Erythroblast (primary cell): Measurements from ENCODE around the gene STARD3.
A peak's percentile ranks its signal among the peaks of the same experiment; 100 is the strongest.

Source experiments
- DNase-seq, 2 experiments: peaks; one replicate each; lab custom pipeline; 2025; lab: John Stamatoyannopoulos, UW
- GATA1 ChIP-seq: IDR thresholded peaks from 2 replicates; pipeline ENCODE4 v1.6.1; 2011; ENCODE audit warnings: low read depth, mild to moderate bottlenecking, control low read depth, low read length, moderate library complexity
- POLR2A ChIP-seq: IDR thresholded peaks from 2 replicates; pipeline ENCODE4 v1.6.1; 2011; ENCODE audit warnings: mild to moderate bottlenecking, low read length

Gene STARD3

DNA sequence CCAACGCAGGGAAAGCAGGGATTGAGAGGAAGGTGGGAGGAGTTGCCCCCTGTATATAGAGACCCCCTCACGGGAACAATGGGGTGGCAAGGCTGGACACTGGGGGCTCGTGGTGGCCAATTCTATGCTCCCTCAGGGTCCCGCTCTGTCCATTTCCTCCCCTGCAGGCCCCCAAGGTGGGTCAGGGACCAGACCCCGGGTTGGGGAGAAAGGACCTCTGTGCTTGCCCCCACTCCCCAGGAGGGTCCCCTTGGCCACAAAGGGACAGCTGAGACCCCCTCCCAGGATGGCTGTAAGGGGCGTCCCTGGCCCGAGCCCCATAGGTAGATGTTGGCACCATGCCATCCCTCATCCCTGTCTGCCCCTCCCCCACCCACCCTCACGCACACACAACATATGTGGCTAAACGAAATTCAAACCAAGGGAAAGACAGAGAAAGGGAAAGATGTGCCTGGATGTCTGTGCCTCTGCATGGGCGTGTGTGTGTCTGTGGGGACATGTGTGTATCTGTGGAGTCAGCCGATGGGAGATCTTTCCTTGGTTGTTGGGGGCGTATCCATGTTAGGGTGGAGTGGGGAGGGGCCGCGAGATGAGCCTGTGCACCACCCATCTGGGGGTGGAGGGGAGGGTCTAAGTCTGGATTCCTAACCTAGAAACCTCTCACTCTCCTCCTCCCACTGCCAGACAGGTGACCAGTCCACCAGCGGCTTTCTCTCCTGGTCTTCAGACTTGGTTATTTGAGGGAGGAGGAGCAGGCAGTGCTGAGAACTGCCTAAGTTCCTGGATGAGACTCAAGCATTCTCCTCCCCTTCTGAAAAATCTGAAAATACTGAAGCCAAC lies 28.6 kb upstream of the STARD3 start:
- DNase-seq: no peak
- TF ChIP-seq GATA1: no peak
- TF ChIP-seq POLR2A: no peak

DNA sequence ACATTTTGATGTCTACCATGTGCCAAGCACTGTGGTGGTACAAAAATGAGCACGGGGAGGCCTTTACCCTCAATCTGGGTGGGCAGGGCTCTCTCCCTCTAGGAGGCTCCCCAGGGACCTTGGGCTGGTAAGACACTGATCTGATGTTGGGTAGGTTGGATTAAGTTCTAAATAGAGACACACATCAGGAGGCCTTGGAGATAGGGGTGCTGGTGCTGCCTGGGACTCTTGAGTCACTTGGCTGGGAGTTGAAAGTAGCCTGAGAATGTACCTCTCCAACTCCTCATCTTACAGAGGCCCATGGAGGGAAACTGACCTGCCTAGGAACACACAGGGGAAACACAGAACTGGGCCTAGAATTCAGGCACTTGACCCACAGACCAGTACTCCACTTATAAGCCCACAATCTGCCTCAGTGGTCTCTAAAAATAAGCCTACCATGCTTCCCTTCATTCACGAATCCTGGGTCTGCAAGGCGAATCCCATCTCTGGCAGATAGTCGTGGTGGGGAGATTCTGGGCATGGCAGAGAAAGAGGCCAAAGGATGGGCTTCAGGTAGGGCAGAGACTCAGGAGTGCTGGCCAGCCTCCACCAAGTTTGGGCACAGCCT lies 27.4 kb upstream of the STARD3 start:
- no peak for TF ChIP-seq POLR2A
- DNase-seq: no peak

GRCh38 chr17:39611401-39612112 lies 25.4 kb upstream of the STARD3 start:
- no peak for DNase-seq
- no peak for TF ChIP-seq POLR2A

GRCh38 chr17:39612291-39612894 lies 24.6 kb upstream of the STARD3 start:
- DNase-seq: no peak
- TF ChIP-seq GATA1 (no peak), POLR2A (no peak)

- no peak for DNase-seq
- TF ChIP-seq GATA1 (no peak), POLR2A (no peak)
These were observed 23.9 kb upstream of the STARD3 start for GRCh38 chr17:39612935-39613464.

GRCh38 chr17:39614545-39615157 lies 22.3 kb upstream of the STARD3 start:
- DNase-seq: no peak
- TF ChIP-seq POLR2A: no peak
- no peak for TF ChIP-seq GATA1

GRCh38 chr17:39615434-39615833 lies 21.5 kb upstream of the STARD3 start:
- TF ChIP-seq POLR2A (no peak), GATA1 (no peak)

DNA sequence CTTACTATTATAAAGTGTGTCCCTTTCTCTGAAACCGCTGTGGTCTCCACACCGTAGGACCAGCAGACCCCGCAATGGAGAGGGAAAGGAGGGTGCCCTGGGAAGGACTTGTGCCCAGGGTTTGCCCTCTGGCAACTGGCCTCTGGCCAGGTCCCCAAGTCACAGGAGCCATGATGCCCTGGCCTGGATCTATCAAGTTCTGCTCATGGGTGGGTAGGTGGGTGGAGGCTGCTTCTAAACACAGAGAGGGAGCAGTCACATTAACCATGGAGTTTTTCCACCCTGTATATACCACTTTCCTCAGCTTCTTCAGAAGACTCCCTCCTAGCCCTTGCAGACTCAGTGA lies 19.9 kb upstream of the STARD3 start:
- no peak for DNase-seq

More at GRCh38 chr17:39615434-39615833, 21.5 kb upstream of the STARD3 start:
- no peak for DNase-seq

DNA sequence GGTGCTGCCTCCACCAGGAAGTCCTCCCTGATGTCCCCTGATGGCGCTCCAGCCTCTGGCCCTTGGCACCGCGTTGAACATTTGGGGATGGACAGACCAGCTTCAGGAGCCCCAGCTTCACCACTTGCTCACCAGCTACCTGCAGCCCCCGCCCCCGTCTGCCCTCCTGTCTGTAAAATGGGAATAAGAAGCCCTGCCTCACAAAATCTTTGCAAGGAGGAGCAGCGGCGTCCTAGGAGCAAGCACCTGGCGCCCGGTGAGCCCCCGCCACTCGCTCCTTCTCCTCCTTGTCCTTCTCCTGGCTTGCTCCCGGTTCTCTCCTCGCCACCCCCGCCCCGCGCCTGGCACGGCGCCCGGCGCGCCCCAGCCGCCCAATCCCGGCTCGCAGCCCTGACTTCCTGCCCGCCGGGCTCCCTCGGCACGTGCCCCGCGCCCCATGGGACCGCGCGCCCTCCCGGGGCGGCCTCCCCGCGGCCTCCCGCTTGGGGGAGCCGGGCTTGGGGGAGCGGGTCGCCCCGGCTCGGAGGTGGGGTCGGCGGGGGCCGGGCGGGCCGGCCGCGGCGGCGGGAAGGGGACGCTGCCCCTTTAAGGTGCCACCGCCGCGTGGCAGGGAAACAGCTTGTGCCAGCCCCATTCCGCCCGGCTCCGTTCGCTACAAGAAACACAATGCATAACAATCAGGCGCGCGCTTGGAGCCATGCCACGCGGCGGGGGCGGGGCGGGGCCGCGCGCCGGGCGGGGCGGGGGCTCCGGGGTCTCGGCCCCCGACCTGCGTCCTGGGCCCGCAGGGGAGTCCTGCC lies 19.3 kb upstream of the STARD3 start:
- TF ChIP-seq POLR2A: no peak
- no peak for TF ChIP-seq GATA1
- DNase-seq: peak in 1 of 2 experiments; percentile 18

More for the DNA sequence above, 19.9 kb upstream of the STARD3 start:
- TF ChIP-seq GATA1: no peak
- no peak for TF ChIP-seq POLR2A

DNA sequence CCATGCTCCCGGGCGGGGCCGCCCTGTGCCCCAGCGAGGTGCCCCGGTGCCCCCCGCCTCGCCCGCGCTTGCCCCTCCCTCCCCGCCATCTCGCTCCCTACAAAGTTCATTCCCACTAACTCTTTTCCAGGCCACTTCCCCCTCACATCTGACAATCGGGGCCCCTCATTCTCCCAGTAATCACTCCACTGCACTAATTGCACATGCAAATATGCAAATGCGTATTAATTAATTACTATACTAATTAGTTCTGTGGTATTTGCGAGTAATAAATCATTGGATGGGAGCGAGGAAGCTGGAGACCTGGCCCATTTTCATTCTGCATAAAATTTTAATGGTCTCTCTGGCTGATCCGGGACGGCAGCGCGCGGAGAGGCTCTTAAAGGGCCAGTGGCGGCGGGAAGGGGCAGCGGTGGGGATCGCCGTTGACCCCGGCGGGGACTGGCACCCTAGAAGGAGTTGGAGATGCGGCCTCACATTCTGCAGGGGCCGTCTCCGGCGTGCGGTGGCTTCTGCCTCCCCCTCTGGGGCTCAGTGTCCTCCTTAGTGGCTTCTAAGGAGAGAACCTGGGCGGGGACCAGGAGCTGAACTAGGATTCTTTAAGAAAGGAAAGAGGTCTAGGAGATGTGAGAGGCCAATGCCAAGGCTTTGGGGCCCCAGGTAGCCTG lies 18.6 kb upstream of the STARD3 start:
- no peak for TF ChIP-seq POLR2A
- no peak for TF ChIP-seq GATA1
- no peak for DNase-seq

DNA sequence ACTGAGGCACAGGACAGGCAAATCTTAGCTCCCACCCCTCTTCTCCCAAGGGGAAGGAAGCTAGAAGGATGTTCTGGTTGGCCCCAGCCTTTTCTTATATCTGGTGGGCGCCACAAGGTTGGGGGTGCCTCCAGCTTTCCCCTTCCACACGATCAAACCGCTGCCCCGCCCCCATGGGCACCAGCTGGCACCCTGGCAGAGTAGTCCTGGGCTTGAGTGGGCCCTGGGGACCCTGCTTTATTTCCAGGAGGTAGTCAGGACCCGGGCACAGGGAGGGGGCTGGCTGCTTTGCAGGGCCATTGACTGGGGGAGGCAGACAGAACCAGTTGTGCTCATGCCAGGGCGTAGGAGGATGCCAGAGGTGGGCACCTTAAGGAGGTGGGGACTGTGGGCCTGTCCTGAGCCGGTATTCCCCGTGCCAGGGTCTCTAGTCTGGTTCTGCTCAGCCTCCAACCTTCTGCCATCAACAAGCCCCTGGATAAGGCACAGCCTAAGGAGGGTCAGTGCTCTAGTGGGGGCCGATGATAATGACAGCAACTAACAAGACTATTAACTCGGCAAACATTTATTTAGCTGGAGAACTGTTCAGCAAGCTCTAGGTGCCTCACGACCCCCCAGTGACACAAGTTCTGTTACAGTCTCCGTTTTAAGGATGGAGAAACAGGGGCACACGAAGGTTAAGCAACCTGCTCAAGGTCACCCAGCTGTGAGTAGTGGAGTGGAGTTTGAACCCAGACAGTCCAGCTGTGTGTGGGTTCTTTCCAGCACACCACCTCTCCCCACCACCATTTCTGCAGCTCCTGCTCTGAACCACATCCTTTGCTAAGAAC lies 17.8 kb upstream of the STARD3 start:
- TF ChIP-seq GATA1 (no peak), POLR2A (no peak)
- DNase-seq: no peak

GRCh38 chr17:39619786-39620101 lies 17.2 kb upstream of the STARD3 start:
- TF ChIP-seq POLR2A (no peak), GATA1 (no peak)
- DNase-seq: no peak
